Subcutaneous abdominal adipose tissue (tissue), 5 donors: Measurements from ENCODE around the gene PKNOX1.

Experiments used
- H3K27ac ChIP-seq: one replicate; pipeline ENCODE4 v1.7.0; 2013; ENCODE audit warnings: low read depth, mild to moderate bottlenecking, inconsistent platforms, low read length, moderate library complexity
- H3K27me3 ChIP-seq, 5 donors: one replicate each; pipeline ENCODE4 v1.7.0; 2013; ENCODE audit warnings: low read length in 5 of 5, inconsistent platforms in 1 of 5; ENCODE audit not compliant: control insufficient read depth in 5 of 5, insufficient read depth in 4 of 5
- H3K36me3 ChIP-seq, 5 donors: one replicate each; pipeline ENCODE4 v1.7.0; 2013; ENCODE audit warnings: low read length in 5 of 5; ENCODE audit not compliant: control insufficient read depth in 5 of 5, insufficient read depth in 5 of 5
- H3K4me1 ChIP-seq, 5 donors: one replicate each; pipeline ENCODE4 v1.7.0; 2013; ENCODE audit warnings: low read length in 5 of 5, mild to moderate bottlenecking in 3 of 5, moderate library complexity in 1 of 5; ENCODE audit not compliant: control insufficient read depth in 5 of 5, insufficient read depth in 5 of 5
- H3K4me3 ChIP-seq, 5 donors: one replicate each; pipeline ENCODE4 v1.7.0; 2013; ENCODE audit warnings: low read length in 5 of 5, low read depth in 1 of 5
- H3K9ac ChIP-seq, 5 donors: one replicate each; pipeline ENCODE4 v1.7.0; 2013; ENCODE audit warnings: low read length in 5 of 5, mild to moderate bottlenecking in 4 of 5, moderate library complexity in 3 of 5
- H3K9me3 ChIP-seq, 5 donors: one replicate each; pipeline ENCODE4 v1.7.0; 2013; ENCODE audit warnings: low read length in 5 of 5; ENCODE audit not compliant: control insufficient read depth in 5 of 5
- donor health status: healthy.
- donor health status: healthy.
- donor health status: healthy.
- donor health status: healthy.
- donor health status: healthy.

Gene PKNOX1

DNA sequence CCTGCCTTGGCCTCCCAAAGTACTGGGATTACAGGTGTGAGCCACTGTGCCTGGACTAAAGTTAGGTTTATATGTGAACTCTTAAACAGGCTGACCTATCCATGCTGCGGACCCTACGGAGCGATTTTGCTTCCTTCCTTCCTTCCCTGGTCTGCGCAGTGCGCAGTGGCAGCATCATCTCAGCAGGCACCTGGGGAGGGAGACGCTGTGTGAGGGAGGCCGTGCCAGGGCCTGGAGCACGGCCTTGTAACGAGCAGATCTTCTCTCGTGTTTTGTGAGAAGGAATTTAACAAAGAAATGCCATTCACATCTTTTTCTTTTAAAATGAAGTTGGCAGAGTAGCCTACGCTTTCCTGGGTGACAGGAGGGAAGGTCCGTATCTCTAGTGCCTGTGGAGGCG, 45.8 kb downstream of the PKNOX1 start:
- Histone ChIP-seq H3K36me3 (peaks cover 0 to 67% (median 59%) of the 10 kb centered on the region in 5 donors), H3K27ac (no peak overlapping the region), H3K27me3 (no peaks in the 10 kb centered on the region)

DNA sequence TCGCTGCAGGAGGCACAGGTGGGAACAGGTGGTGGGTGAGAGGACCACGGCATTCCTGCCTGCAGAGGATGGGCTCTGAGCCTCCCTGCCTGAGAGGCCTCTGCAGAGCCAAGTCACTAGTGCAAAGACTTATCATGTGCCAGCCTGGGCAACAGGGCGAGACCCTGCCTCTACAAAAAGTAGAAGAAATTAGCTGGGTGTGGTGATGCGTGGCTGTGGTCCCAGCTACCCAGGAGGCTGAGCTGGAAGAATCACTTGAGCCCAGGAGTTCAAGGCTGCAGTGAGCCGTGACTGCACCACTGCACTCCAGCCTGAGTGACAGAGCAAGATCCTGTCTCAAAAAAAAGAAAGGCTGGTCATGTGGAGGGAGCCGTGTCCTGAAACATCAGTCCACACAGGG, 46.4 kb downstream of the PKNOX1 start:
- Histone ChIP-seq H3K27me3 (no peaks in the 10 kb centered on the region), H3K36me3 (peaks cover 4 to 73% (median 64%) of the 10 kb centered on the region in 5 donors), H3K9ac (no peak overlapping the region), H3K4me3 (no peak overlapping the region), H3K27ac (no peak overlapping the region), H3K4me1 (no peaks in the 10 kb centered on the region), H3K9me3 (no peaks in the 10 kb centered on the region)

More for the DNA sequence above, 45.8 kb downstream of the PKNOX1 start:
- no peak overlapping the region for H3K4me3 ChIP-seq
- H3K9me3 ChIP-seq = no peaks in the 10 kb centered on the region
- no peak overlapping the region for H3K9ac ChIP-seq
- no peaks in the 10 kb centered on the region for H3K4me1 ChIP-seq

DNA sequence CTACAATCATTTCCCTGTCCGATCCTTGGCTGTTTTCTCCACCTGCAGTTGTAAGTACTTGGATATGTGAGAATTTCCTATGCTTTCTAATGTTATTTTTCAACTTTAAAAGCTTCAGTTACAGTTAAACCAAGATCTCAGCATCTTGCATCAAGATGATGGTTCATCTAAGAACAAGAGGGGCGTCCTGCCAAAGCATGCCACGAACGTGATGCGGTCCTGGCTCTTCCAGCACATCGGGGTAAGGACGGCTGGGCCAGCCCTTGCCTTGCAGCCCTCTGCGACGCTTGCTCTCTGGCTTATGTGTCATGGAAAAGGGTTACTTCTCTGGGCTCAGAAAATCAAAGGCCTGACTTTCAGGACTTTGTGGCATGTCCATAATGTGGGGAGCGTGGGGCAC, 46.8 kb downstream of the PKNOX1 start:
- Histone ChIP-seq H3K9ac (no peak overlapping the region), H3K4me1 (no peaks in the 10 kb centered on the region), H3K4me3 (no peak overlapping the region), H3K36me3 (peaks cover 5 to 69% (median 61%) of the 10 kb centered on the region in 5 donors), H3K27me3 (no peaks in the 10 kb centered on the region), H3K9me3 (no peaks in the 10 kb centered on the region), H3K27ac (no peak overlapping the region)

DNA sequence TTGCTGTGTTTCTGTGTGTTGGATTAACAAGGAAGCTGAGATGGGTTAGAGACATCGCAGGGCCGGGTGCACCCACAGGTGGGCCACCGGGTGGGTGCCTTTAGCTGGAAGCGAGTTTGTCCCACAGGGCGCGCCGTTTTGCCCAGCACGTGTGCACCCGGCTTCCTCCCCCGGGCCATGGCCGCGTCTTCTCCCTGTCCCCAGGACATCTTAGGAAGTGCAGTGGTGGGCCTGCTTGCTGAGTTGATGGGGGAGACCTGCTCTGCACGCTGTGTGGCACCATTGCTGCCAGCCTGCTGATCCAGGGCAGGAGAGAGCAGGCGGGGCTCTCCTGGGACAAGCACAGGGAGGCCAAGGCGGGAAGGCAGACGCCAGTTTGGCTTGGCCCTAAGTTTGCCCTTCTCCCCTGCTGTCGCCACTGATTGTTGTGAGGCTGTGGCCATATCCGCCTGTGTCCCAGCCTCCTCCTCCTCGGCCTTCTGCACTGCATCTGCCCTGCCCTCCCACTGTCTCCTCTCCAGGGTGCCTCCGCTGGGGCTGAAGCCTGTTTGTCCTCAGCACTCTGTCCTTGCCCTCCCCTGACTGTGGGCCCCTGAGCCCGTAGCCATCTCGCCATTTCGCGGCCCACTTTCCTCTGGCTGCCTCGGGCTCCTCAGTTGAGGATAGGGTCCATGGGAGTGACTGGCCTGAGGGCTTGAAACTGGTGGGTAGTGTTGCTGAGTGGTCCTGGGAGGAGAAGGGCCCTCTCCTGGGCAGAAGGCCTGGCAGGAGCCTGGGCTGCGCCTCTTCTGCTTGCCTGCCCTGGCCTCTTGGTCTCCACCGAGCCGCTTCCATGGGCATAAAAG, 47.6 kb downstream of the PKNOX1 start:
- Histone ChIP-seq H3K27ac (no peak overlapping the region), H3K9me3 (no peaks in the 10 kb centered on the region), H3K36me3 (peaks cover 5 to 62% (median 53%) of the 10 kb centered on the region in 5 donors), H3K4me3 (no peak overlapping the region), H3K27me3 (no peaks in the 10 kb centered on the region), H3K4me1 (no peaks in the 10 kb centered on the region), H3K9ac (no peak overlapping the region)

DNA sequence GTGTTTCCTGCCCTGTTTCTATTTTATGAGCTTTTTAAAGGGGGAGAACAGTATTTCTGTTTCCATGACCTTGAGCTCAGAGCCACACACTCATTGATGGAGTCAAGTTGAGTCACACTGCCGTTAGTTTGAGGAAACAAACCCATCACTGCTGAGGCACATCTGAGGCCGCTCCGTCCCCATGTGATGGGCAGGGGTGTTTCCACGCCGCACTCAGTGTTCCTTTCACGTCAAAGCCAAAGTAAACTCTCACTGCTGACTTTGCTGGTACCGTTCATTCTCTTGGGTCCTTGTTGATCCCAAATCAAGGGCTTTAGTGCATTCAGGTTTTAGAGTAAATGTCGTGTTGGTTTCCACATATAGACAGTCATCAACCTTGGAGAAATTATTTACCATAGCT, 48.8 kb downstream of the PKNOX1 start:
- Histone ChIP-seq H3K4me3 (no peak overlapping the region), H3K27ac (no peak overlapping the region), H3K27me3 (no peaks in the 10 kb centered on the region), H3K36me3 (peaks cover 5 to 66% (median 56%) of the 10 kb centered on the region in 5 donors), H3K4me1 (no peaks in the 10 kb centered on the region), H3K9ac (no peak overlapping the region), H3K9me3 (no peaks in the 10 kb centered on the region)

DNA sequence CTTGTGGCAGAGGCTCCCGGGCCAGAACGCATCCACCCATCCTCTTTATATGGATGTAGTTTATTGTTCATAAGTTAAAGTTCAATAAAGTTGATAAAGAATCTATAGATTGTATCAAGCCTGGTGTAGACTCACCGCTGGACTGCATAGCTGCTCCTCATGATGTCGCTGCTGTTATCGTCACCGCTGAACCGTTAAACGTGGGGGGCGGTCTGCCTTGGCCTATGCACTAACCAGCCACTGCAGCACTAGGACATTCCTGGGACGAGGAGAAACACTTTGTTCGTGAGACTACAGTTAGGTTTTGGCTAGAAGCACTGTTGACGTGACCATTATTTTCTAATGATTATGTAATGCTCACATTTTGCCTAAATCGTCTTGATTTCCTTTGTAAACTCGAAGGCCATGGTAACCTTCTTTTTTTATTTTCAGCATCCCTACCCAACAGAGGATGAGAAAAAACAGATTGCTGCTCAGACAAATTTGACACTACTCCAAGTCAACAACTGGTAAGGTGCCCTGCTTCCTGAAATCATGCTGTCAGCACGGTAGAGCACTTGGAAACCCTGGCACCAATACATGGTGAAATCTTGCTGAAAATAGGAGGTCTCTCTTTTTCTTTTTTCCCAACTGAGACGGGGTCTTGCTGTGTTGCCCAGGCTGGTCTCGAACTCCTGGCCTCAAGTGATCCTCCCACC, 50.2 kb downstream of the PKNOX1 start:
- no peak overlapping the region for H3K27ac ChIP-seq
- no peak overlapping the region for H3K9ac ChIP-seq
- H3K9me3 ChIP-seq = no peaks in the 10 kb centered on the region
- no peaks in the 10 kb centered on the region for H3K27me3 ChIP-seq
- peaks cover 8 to 75% (median 64%) of the 10 kb centered on the region in 5 donors for H3K36me3 ChIP-seq
- H3K4me1 ChIP-seq = no peaks in the 10 kb centered on the region
- no peak overlapping the region for H3K4me3 ChIP-seq

DNA sequence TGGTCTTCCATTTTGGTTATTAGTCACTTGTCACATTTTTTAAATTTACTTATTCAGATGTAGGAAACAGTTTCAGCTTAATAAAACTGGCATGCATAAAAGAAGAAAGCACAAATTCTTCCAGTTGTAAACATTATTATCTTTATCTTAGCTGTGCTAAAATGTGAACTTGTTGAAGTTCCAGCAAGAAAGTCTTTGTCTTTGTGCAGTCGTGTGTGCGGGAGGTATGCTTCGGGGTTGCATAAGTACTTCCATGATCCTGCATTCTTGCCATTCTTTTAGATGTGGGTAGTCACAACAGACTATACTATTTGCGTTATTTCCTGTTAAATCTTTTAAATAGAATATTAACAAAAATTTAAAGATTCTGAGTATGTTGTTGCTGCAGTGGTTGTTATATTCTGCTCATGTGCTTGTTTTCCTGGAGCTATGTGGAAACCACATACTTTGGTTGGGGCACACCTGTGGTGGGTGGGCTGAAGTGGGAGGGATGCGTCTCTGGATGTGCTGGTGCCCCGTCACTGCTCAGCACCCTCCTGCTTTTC, 51.3 kb downstream of the PKNOX1 start:
- Histone ChIP-seq H3K36me3 (peaks cover 9 to 74% (median 63%) of the 10 kb centered on the region in 5 donors), H3K27ac (no peak overlapping the region), H3K4me3 (no peak overlapping the region), H3K27me3 (no peaks in the 10 kb centered on the region), H3K9me3 (no peaks in the 10 kb centered on the region), H3K4me1 (no peaks in the 10 kb centered on the region), H3K9ac (no peak overlapping the region)

DNA sequence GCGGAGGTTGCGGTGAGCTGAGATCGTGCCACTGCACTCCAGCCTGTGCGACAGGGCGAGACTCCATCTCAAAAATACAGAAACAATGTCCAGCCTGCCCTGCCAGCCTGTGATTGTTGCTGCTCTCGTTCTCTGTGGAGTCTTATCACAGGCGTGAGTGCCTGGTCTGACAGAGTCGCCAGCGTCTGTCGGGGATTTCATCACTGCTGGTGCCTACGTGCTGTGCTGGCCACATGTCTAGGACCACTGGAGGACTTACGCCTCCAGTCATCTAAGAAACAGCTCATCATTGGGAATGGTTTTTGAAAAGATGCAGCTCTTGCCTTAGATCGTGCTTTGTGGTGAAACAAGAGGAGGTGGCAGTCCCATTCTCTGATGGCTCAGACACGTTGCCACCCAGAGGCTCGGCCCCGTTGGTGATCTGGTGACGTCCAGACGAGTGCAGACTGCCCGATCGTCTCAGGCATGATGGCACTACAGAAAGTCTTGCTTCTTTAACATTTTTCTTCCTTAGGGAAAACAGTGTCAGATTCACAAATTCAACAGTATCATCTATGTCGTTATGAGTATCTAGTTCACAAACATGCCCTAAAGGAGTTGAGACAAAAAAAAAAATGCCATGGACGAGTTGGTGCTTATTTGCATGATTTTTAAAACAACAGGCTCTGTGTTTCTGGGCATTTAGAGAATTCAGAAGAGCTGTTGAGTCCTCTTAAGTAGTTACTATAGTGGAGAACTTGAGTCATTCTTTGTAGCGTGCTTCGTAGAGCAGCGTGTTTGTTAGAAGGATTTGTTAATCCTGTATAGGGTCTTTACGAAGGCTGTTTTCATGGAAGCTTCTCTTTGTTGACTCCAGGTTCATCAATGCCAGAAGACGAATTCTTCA, 53.7 kb downstream of the PKNOX1 start:
- H3K27me3 ChIP-seq = no peaks in the 10 kb centered on the region
- peaks cover 12 to 69% (median 56%) of the 10 kb centered on the region in 5 donors for H3K36me3 ChIP-seq
- no peaks in the 10 kb centered on the region for H3K4me1 ChIP-seq
- H3K4me3 ChIP-seq = no peak overlapping the region
- no peaks in the 10 kb centered on the region for H3K9me3 ChIP-seq
- H3K27ac ChIP-seq = no peak overlapping the region
- H3K9ac ChIP-seq = no peak overlapping the region

DNA sequence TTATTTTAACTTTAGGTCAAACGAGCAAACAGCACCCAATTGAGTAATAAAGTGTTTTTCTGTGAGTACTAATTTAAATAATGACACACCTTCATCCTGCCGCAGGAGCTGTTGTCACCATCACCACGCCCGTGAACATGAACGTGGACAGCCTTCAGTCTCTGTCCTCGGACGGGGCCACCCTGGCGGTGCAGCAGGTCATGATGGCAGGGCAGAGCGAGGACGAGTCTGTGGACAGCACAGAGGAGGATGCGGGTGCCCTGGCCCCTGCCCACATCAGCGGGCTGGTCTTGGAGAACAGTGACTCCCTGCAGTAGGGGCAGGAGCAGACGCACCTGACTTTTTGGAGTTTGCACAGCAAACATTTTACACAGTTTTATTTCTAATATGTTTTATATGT, 55.4 kb downstream of the PKNOX1 start:
- H3K36me3 ChIP-seq = peaks cover 12 to 56% (median 49%) of the 10 kb centered on the region in 5 donors

More for the DNA sequence above, 55.4 kb downstream of the PKNOX1 start:
- Histone ChIP-seq H3K27ac (no peak overlapping the region), H3K4me3 (no peak overlapping the region), H3K9me3 (no peaks in the 10 kb centered on the region), H3K4me1 (no peaks in the 10 kb centered on the region), H3K9ac (no peak overlapping the region), H3K27me3 (no peaks in the 10 kb centered on the region)
